Astrocyte of the cerebellum (primary cell): ENCODE measurements around the gene GAA.

ENCODE experiments used
- DNase-seq: peaks from one replicate; pipeline ENCODE4 v3.0.0-alpha.2; 2011; ENCODE audit warnings: low read depth
- H3K4me3 ChIP-seq: 2 replicates; pipeline ENCODE4 v1.5.1; 2011; ENCODE audit warnings: mild to moderate bottlenecking, low read depth, low read length, moderate library complexity
- CTCF ChIP-seq: IDR thresholded peaks from 2 replicates; pipeline ENCODE4 v1.5.1; 2012; ENCODE audit warnings: low read length, low read depth, moderate library complexity, mild to moderate bottlenecking; ENCODE audit errors: missing control alignments
- in situ Hi-C: cut with HindIII; loops from 2 replicates; pipeline ENCODE4 v1.10.0; 2017; ENCODE audit warnings: low sequenced_read_pairs

Gene GAA

DNA sequence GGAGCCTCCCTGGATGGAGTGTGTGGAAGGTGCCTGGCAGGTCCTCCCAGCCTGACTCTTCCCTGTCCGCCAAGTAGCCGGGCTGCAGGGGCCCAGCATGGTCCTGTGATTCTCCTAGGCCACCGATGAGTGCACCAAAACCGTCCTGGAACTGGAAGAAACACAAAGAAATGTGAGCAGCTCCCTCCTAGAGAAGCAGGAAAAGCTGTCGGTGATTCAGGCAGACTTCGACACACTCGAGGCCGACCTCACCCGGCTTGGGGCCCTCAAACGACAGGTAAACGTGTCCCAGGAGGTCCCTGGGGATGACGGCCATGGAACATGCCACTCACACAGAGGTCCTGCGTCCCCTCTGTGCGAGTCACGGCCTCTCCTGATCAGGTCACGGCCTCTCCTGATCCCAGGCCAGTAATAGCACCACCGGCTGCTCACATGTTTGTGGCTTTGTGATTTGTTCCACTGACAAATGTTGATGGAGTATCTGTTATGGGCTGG is 4.2 kb upstream of the GAA start:
- TF ChIP-seq CTCF, result no peak
- DNase-seq, result no peak
- in situ Hi-C loops, result no loop called here
- H3K4me3 ChIP-seq, result no peak overlapping the region

- no peak overlapping the region for H3K4me3 ChIP-seq
- no peak for DNase-seq
- in situ Hi-C loops, result no loop called here
- no peak for TF ChIP-seq CTCF
These were observed 3.3 kb upstream of the GAA start for GRCh38 chr17:80097844-80098691.

- in situ Hi-C loops, result no loop called here
These were observed 1.9 kb upstream of the GAA start for GRCh38 chr17:80099291-80100034.

DNA sequence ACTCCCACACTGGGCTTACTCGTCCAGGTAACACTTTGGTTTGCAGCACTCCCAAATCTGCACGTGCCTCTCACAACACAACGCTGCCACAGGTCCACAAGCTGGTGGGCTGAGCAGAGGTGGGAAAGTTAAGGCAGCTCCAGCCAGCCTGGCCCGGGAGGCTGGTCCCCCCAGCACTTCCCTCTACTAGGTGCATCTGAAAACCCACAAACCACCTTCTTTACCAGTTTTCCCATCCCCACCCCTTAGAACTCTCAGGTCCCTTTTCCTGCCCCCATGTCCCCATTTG is 1.4 kb upstream of the GAA start:
- DNase-seq, result no peak
- in situ Hi-C loops, result no loop called here
- TF ChIP-seq CTCF, result no peak
- no peak overlapping the region for H3K4me3 ChIP-seq

More at GRCh38 chr17:80099291-80100034, 1.9 kb upstream of the GAA start:
- no peak overlapping the region for H3K4me3 ChIP-seq
- DNase-seq, result no peak
- TF ChIP-seq CTCF, result no peak

DNA sequence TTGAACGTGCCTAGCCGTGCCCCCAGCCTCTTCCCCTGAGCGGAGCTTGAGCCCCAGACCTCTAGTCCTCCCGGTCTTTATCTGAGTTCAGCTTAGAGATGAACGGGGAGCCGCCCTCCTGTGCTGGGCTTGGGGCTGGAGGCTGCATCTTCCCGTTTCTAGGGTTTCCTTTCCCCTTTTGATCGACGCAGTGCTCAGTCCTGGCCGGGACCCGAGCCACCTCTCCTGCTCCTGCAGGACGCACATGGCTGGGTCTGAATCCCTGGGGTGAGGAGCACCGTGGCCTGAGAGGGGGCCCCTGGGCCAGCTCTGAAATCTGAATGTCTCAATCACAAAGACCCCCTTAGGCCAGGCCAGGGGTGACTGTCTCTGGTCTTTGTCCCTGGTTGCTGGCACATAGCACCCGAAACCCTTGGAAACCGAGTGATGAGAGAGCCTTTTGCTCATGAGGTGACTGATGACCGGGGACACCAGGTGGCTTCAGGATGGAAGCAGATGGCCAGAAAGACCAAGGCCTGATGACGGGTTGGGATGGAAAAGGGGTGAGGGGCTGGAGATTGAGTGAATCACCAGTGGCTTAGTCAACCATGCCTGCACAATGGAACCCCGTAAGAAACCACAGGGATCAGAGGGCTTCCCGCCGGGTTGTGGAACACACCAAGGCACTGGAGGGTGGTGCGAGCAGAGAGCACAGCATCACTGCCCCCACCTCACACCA is 724 bp downstream of the GAA start:
- in situ Hi-C loops, result no loop called here
- peak overlapping the region; percentile 74 for H3K4me3 ChIP-seq
- TF ChIP-seq CTCF, result no peak
- DNase-seq, result no peak

- peak overlapping the region; percentile 74 for H3K4me3 ChIP-seq
- in situ Hi-C loops, result no loop called here
- TF ChIP-seq CTCF, result no peak
- DNase-seq, result no peak
These were observed 1.5 kb downstream of the GAA start for GRCh38 chr17:80102664-80103448.
